ENCODE measurements around the gene ZNF574. TPM values are rescaled to one million over a fixed set of nuclear protein-coding genes. Genes with fewer than 3 reads are reported as not detected.

Gene ZNF574
- total RNA-seq, 2 donors from 2014 or later, result 11.0 to 14.0 TPM

- ATAC-seq (no peak), DNase-seq (no peak)
- intact Hi-C loops (cut with DNase I, micrococcal nuclease), result no loop called here
Observed at GRCh38 chr19:42052241-42052863, 23.6 kb upstream of the ZNF574 start.

- intact Hi-C loops (cut with DNase I, micrococcal nuclease), result no loop called here
- no peak for ATAC-seq
- DNase-seq, result no peak
Observed at GRCh38 chr19:42053037-42053935, 22.7 kb upstream of the ZNF574 start.

- no peak for DNase-seq
- ATAC-seq, result no peak
- intact Hi-C loops (cut with DNase I, micrococcal nuclease), result no loop called here
Observed at GRCh38 chr19:42054205-42054604, 21.8 kb upstream of the ZNF574 start.

- DNase-seq (no peak), ATAC-seq (no peak)
- intact Hi-C loops (cut with DNase I, micrococcal nuclease), result no loop called here
Observed at GRCh38 chr19:42057846-42058245, 18.1 kb upstream of the ZNF574 start.

GRCh38 chr19:42059196-42059595, 16.8 kb upstream of the ZNF574 start:
- intact Hi-C loops (cut with DNase I, micrococcal nuclease), result no loop called here
- no peak for DNase-seq
- ATAC-seq, result no peak

GRCh38 chr19:42060117-42060516, 15.8 kb upstream of the ZNF574 start:
- intact Hi-C loops (cut with DNase I, micrococcal nuclease), result no loop called here

GRCh38 chr19:42062381-42062780, 13.6 kb upstream of the ZNF574 start:
- no peak for DNase-seq
- intact Hi-C loops (cut with DNase I, micrococcal nuclease), result no loop called here
- ATAC-seq, result no peak

More at GRCh38 chr19:42060117-42060516, 15.8 kb upstream of the ZNF574 start:
- DNase-seq (no peak), ATAC-seq (no peak)

- ATAC-seq (no peak), DNase-seq (no peak)
- intact Hi-C loops (cut with DNase I, micrococcal nuclease), result no loop called here
Observed at GRCh38 chr19:42064432-42064831, 11.5 kb upstream of the ZNF574 start.

GRCh38 chr19:42065051-42065450, 10.9 kb upstream of the ZNF574 start:
- ATAC-seq (no peak), DNase-seq (no peak)
- intact Hi-C loops (cut with DNase I, micrococcal nuclease), result no loop called here

- no peak for ATAC-seq
- no peak for DNase-seq
- intact Hi-C loops (cut with DNase I, micrococcal nuclease), result no loop called here
Observed at GRCh38 chr19:42065511-42065910, 10.5 kb upstream of the ZNF574 start.

GRCh38 chr19:42066075-42066754, 9.8 kb upstream of the ZNF574 start:
- ATAC-seq (no peak), DNase-seq (no peak)
- intact Hi-C loops (cut with DNase I, micrococcal nuclease), result no loop called here

GRCh38 chr19:42067315-42067888, 8.6 kb upstream of the ZNF574 start:
- DNase-seq (no peak), ATAC-seq (no peak)
- intact Hi-C loops (cut with DNase I, micrococcal nuclease), result no loop called here

GRCh38 chr19:42068361-42068755, 7.6 kb upstream of the ZNF574 start:
- intact Hi-C loops (cut with DNase I, micrococcal nuclease), result no loop called here
- ATAC-seq (no peak), DNase-seq (no peak)

- ATAC-seq, result no peak
- DNase-seq, result no peak
- intact Hi-C loops (cut with DNase I, micrococcal nuclease), result no loop called here
Observed at GRCh38 chr19:42068756-42069571, 7.0 kb upstream of the ZNF574 start.

GRCh38 chr19:42069619-42070351, 6.2 kb upstream of the ZNF574 start, which contains the start of gene GRIK5:
Gene GRIK5 (minus strand): TSS chr19:42070206. CDS start chr19:42065770, 4,436 bp downstream.
- intact Hi-C loops (cut with DNase I, micrococcal nuclease), result no loop called here
- no peak for DNase-seq
- ATAC-seq, result no peak

GRCh38 chr19:42071247-42071646, 4.7 kb upstream of the ZNF574 start:
- DNase-seq (no peak), ATAC-seq (no peak)
- intact Hi-C loops (cut with DNase I, micrococcal nuclease), result no loop called here

GRCh38 chr19:42074513-42075363, 1.2 kb upstream of the ZNF574 start:
- peak; percentile 47 to 51 for DNase-seq
- ATAC-seq, result peak; percentile 44
- intact Hi-C loops (cut with DNase I, micrococcal nuclease), result no loop called here

All from left colon (tissue), 2 donors.